WTC11 (cell line): ENCODE data around the gene SPIB. TPM values are rescaled to one million over a fixed set of nuclear protein-coding genes. Genes with fewer than 3 reads are reported as not detected.

ENCODE experiments used
- ATAC-seq: fragments of 200-7000 bp; cut with Tn5 transposase; 2 replicates; pipeline ENCODE4 v1.10.0; 2021; ENCODE audit warnings: mild to moderate bottlenecking, moderate library complexity
- CTCF ChIA-PET: fragments of 300-600 bp; sonication (Branson Sonifier 250); formaldehyde crosslinking; loops from one replicate; lab custom pipeline; 2021; ENCODE audit warnings: antibody characterized with exemption; lab: Charles Lee
- POLR2A ChIA-PET: fragments of 350-600 bp; sonication (Branson Sonifier 250); formaldehyde crosslinking; loops from one replicate; lab custom pipeline; 2021; ENCODE audit warnings: antibody characterized with exemption; lab: Charles Lee
- DNase-seq: peaks from one replicate; pipeline ENCODE4 v3.0.0; 2021; ENCODE audit warnings: low spot score
- H3K27ac Mint-ChIP-seq: 2 replicates; pipeline ENCODE4 v1.8.0; 2021; ENCODE audit warnings: mixed read lengths
- H3K27me3 Mint-ChIP-seq: 2 replicates; pipeline ENCODE4 v1.8.0; 2021; ENCODE audit warnings: low read depth, mild to moderate bottlenecking, moderate library complexity, mixed read lengths
- H3K36me3 Mint-ChIP-seq: 2 replicates; pipeline ENCODE4 v1.8.0; 2021; ENCODE audit warnings: mixed read lengths
- H3K4me1 Mint-ChIP-seq: 2 replicates; pipeline ENCODE4 v1.8.0; 2022; ENCODE audit warnings: mixed read lengths
- H3K4me3 Mint-ChIP-seq: 2 replicates; pipeline ENCODE4 v1.8.0; 2021; ENCODE audit warnings: mild to moderate bottlenecking, moderate library complexity, mixed read lengths
- H3K9me3 Mint-ChIP-seq: 2 replicates; pipeline ENCODE4 v1.8.0; 2021; ENCODE audit warnings: mixed read lengths
- ATF1 ChIP-seq: sonication (generic); formaldehyde crosslinking; IDR thresholded peaks from 2 replicates; pipeline ENCODE4 v1.8.1; 2023; ENCODE audit warnings: mild to moderate bottlenecking, moderate library complexity, missing genetic modification reagents
- ATF6 ChIP-seq: sonication (generic); formaldehyde crosslinking; IDR thresholded peaks from 2 replicates; pipeline ENCODE4 v1.8.1; 2023; ENCODE audit warnings: mild to moderate bottlenecking, missing genetic modification reagents
- CREB1 ChIP-seq: sonication (generic); formaldehyde crosslinking; IDR thresholded peaks from 2 replicates; pipeline ENCODE4 v1.8.0; 2023; ENCODE audit warnings: mild to moderate bottlenecking, missing genetic modification reagents
- EMX1 ChIP-seq: fragments of 250-450 bp; sonication (Bioruptor Pico); IDR thresholded peaks from 2 replicates; pipeline ENCODE4 v1.8.0; 2021; ENCODE audit warnings: mild to moderate bottlenecking
- FOXJ3 ChIP-seq: sonication (generic); formaldehyde crosslinking; IDR thresholded peaks from 2 replicates; pipeline ENCODE4 v1.9.0; 2021; ENCODE audit warnings: missing genetic modification reagents, mild to moderate bottlenecking, borderline replicate concordance
- FOXK1 ChIP-seq: sonication (generic); formaldehyde crosslinking; IDR thresholded peaks from 2 replicates; pipeline ENCODE4 v1.8.0; 2022; ENCODE audit warnings: mild to moderate bottlenecking, moderate library complexity, missing genetic modification reagents
- HMGXB4 ChIP-seq: sonication (generic); formaldehyde crosslinking; IDR thresholded peaks from 2 replicates; pipeline ENCODE4 v1.8.1; 2023; ENCODE audit warnings: mild to moderate bottlenecking, moderate library complexity, missing genetic modification reagents
- MYBL2 ChIP-seq: sonication (generic); formaldehyde crosslinking; IDR thresholded peaks from 2 replicates; pipeline ENCODE4 v1.8.1; 2023; ENCODE audit warnings: mild to moderate bottlenecking, moderate library complexity, missing genetic modification reagents
- NFATC4 ChIP-seq: fragments of 250-450 bp; sonication (Bioruptor Pico); IDR thresholded peaks from 2 replicates; pipeline ENCODE4 v1.9.0; 2021; ENCODE audit warnings: mild to moderate bottlenecking
- NR2C2 ChIP-seq: sonication (generic); formaldehyde crosslinking; IDR thresholded peaks from 2 replicates; pipeline ENCODE4 v1.8.0; 2022; ENCODE audit warnings: mild to moderate bottlenecking, missing genetic modification reagents
- PREB ChIP-seq: sonication (generic); formaldehyde crosslinking; IDR thresholded peaks from 2 replicates; pipeline ENCODE4 v1.8.1; 2022; ENCODE audit warnings: mild to moderate bottlenecking, missing genetic modification reagents, moderate library complexity, borderline replicate concordance
- RORB ChIP-seq: fragments of 250-450 bp; sonication (Bioruptor Pico); IDR thresholded peaks from 2 replicates; pipeline ENCODE4 v1.9.0; 2021; ENCODE audit warnings: mild to moderate bottlenecking
- SMAD3 ChIP-seq: sonication (generic); formaldehyde crosslinking; IDR thresholded peaks from 2 replicates; pipeline ENCODE4 v1.8.0; 2022; ENCODE audit warnings: missing genetic modification reagents, mild to moderate bottlenecking, borderline replicate concordance
- TCF7 ChIP-seq: sonication (generic); formaldehyde crosslinking; IDR thresholded peaks from 2 replicates; pipeline ENCODE4 v1.8.0; 2022; ENCODE audit warnings: mild to moderate bottlenecking, low read depth, missing genetic modification reagents, moderate library complexity
- USF1 ChIP-seq: sonication (generic); formaldehyde crosslinking; IDR thresholded peaks from 2 replicates; pipeline ENCODE4 v1.8.0; 2022; ENCODE audit warnings: mild to moderate bottlenecking, missing genetic modification reagents
- ZNF263 ChIP-seq: sonication (generic); formaldehyde crosslinking; IDR thresholded peaks from 2 replicates; pipeline ENCODE4 v1.8.1; 2022; ENCODE audit warnings: low read depth, mild to moderate bottlenecking, moderate library complexity, missing genetic modification reagents
- ZNF532 ChIP-seq: fragments of 250-450 bp; sonication (Bioruptor Pico); IDR thresholded peaks from 2 replicates; pipeline ENCODE4 v1.9.0; 2021; ENCODE audit warnings: mild to moderate bottlenecking, borderline replicate concordance
- total RNA-seq: library from RNA; stranded (reverse); gene quantifications from 3 replicates; pipeline ENCODE4 v1.2.3, GENCODE V29; 2021
- TF ChIP-seq, protein P1 (sequence below): sonication (generic); formaldehyde crosslinking; conservative IDR thresholded peaks from 2 replicates; pipeline ENCODE4 v1.8.1; 2022; ENCODE audit warnings: mild to moderate bottlenecking, missing genetic modification reagents

Gene SPIB
- total RNA-seq, 1 experiment from 2014 or later: 4.7 TPM

- Mint-ChIP-seq H3K36me3 (no peaks in the 10 kb centered on the region), H3K27me3 (no peaks in the 10 kb centered on the region; the same call in 1 of the 2 replicates), H3K27ac (no peak overlapping the region), H3K4me3 (no peak overlapping the region), H3K9me3 (peaks cover 9% of the 10 kb centered on the region), H3K4me1 (no peaks in the 10 kb centered on the region)
- DNase-seq (no peak), ATAC-seq (no peak)
- POLR2A ChIA-PET: no interaction called here
- CTCF ChIA-PET: interaction anchor here (0.6 to 2.5 kb wide), 5 partner anchors 7 to 129 kb away, joined by 3 to 13 read pairs (median 4); partner anchors contain the start of gene KCNC3
- TF ChIP-seq FOXJ3 (CRISPR knock-in tag): no peak
- no peak for TF ChIP-seq CREB1
- TF ChIP-seq ZNF263: no peak
- no peak for TF ChIP-seq EMX1 (CRISPR knock-in tag)
- no peak for TF ChIP-seq FOXK1 (CRISPR knock-in tag)
- no peak for TF ChIP-seq ZNF532 (CRISPR knock-in tag)
- TF ChIP-seq ATF6 (CRISPR knock-in tag): no peak
- no peak for TF ChIP-seq TCF7 (CRISPR knock-in tag)
- no peak for TF ChIP-seq NFATC4
- TF ChIP-seq, protein P1, sequence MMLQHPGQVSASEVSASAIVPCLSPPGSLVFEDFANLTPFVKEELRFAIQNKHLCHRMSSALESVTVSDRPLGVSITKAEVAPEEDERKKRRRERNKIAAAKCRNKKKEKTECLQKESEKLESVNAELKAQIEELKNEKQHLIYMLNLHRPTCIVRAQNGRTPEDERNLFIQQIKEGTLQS (CRISPR knock-in tag): no peak
- TF ChIP-seq PREB (CRISPR knock-in tag): no peak
- no peak for TF ChIP-seq HMGXB4
Measured at GRCh38 chr19:50458396-50459066, 39.8 kb downstream of the SPIB start.

DNA sequence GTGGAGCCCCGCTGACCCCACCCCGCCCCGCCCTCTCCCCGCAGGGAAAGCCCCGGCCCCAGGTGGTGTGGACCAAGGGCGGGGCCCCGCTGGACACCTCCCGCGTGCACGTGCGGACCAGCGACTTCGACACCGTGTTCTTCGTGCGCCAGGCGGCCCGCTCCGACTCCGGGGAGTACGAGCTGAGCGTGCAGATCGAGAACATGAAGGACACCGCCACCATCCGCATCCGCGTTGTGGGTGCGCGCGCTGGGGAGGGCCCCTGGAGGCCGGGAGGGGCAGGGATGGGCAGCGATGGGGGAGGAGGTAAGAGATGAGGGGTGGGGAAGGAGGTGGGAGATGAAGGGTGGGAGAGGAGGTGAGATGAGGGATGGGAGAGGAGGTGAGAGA is 40.3 kb downstream of the SPIB start:
- TF ChIP-seq SMAD3 (CRISPR knock-in tag) (no peak), MYBL2 (no peak), RORB (CRISPR knock-in tag) (no peak), NR2C2 (no peak), ATF1 (CRISPR knock-in tag) (no peak), USF1 (CRISPR knock-in tag) (no peak)
- TF ChIP-seq, all 79 proteins: peak for 0
- DNase-seq (no peak), ATAC-seq (no peak)
- Mint-ChIP-seq H3K27me3 (no peaks in the 10 kb centered on the region; the same call in 1 of the 2 replicates), H3K27ac (no peak overlapping the region), H3K4me1 (no peaks in the 10 kb centered on the region), H3K36me3 (no peaks in the 10 kb centered on the region), H3K4me3 (no peak overlapping the region), H3K9me3 (peaks cover 9% of the 10 kb centered on the region)
- CTCF ChIA-PET: interaction anchor here (0.6 to 2.0 kb wide), 2 partner anchors 90 to 130 kb away, joined by 3 to 12 read pairs; partner anchors contain the start of gene KCNC3
- POLR2A ChIA-PET: no interaction called here
